ENCODE data around the gene HTATIP2.

DNA sequence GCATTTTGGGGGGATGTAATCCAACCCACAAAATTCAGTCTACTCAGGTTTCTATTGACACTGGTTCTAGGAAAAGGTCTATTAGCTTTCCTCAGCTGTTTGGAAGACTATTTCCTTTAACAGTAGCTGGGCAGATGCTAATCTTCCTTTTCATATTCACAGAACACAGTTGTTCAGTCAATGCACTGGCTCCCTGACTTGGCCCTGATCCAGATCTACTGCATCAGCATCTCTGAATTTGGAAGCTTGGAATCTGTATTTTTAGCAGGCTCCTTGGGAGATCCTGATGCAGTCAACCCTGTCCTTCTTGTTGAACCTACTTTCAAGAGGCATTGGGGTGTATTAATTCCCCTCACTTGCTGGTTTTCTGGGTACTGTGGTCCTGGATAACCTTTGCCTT, 6.3 kb downstream of the HTATIP2 start:
- TF ChIP-seq, protein P1, sequence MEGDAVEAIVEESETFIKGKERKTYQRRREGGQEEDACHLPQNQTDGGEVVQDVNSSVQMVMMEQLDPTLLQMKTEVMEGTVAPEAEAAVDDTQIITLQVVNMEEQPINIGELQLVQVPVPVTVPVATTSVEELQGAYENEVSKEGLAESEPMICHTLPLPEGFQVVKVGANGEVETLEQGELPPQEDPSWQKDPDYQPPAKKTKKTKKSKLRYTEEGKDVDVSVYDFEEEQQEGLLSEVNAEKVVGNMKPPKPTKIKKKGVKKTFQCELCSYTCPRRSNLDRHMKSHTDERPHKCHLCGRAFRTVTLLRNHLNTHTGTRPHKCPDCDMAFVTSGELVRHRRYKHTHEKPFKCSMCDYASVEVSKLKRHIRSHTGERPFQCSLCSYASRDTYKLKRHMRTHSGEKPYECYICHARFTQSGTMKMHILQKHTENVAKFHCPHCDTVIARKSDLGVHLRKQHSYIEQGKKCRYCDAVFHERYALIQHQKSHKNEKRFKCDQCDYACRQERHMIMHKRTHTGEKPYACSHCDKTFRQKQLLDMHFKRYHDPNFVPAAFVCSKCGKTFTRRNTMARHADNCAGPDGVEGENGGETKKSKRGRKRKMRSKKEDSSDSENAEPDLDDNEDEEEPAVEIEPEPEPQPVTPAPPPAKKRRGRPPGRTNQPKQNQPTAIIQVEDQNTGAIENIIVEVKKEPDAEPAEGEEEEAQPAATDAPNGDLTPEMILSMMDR (optimal IDR thresholded peaks at IDR 0.05 in 1 of 3, IDR thresholded peaks at IDR 0.05 in 1 of 3, conservative IDR thresholded peaks at IDR 0.05 in 1 of 3; ENCODE audit: extremely low read depth in 1 of 3, insufficient read depth in 2 of 3, low read length in 3 of 3) = no peak
- TF ChIP-seq EZH2 (IDR thresholded peaks at IDR 0.05; ENCODE audit: low read length) = no peak
